Keratinocyte (primary cell): Measurements from ENCODE around the gene AVL9. TPM values are rescaled to one million over a fixed set of nuclear protein-coding genes. Genes with fewer than 3 reads are reported as not detected.

ENCODE experiments used
- DNase-seq: peaks from one replicate; pipeline ENCODE4 v3.0.0-alpha.2; 2011; ENCODE audit warnings: low read depth, missing footprints, low spot score
- FAIRE-seq: peaks from 2 replicates; lab custom pipeline; 2011; peaks lifted over from hg19 to GRCh38; lab: Jason Lieb, UNC
- H2AFZ ChIP-seq: 2 replicates; pipeline ENCODE4 v1.6.0; 2012; ENCODE audit warnings: low read length, control low read depth, inconsistent platforms; ENCODE audit not compliant: control insufficient read depth
- H3K27ac ChIP-seq: 2 replicates; pipeline ENCODE4 v1.5.1; 2011; ENCODE audit warnings: low read length; ENCODE audit not compliant: control insufficient read depth, insufficient read depth
- H3K27me3 ChIP-seq: 3 replicates; pipeline ENCODE4 v1.6.0; 2011; ENCODE audit warnings: low read length; ENCODE audit not compliant: control insufficient read depth, insufficient read depth; ENCODE audit errors: extremely low read depth
- H3K36me3 ChIP-seq, 2 experiments: 2 replicates in 1 of 2; 3 replicates in 1 of 2; pipeline ENCODE4 v1.5.1; 2011; ENCODE audit warnings: low read length in 2 of 2, mild to moderate bottlenecking in 1 of 2; ENCODE audit not compliant: control insufficient read depth in 2 of 2, insufficient read depth in 2 of 2; ENCODE audit errors: extremely low read depth in 1 of 2
- H3K4me1 ChIP-seq: 3 replicates; pipeline ENCODE4 v1.5.1; 2011; ENCODE audit warnings: low read length; ENCODE audit not compliant: control insufficient read depth, insufficient read depth; ENCODE audit errors: extremely low read depth
- H3K4me2 ChIP-seq: 3 replicates; pipeline ENCODE4 v1.6.0; 2011; ENCODE audit warnings: low read depth, low read length; ENCODE audit not compliant: control insufficient read depth, insufficient read depth; ENCODE audit errors: extremely low read depth
- H3K4me3 ChIP-seq, 3 experiments: fragments of 200-600 bp in 1 of 3; sonication (generic) in 1 of 3; 2 replicates in 2 of 3; 3 replicates in 1 of 3; pipeline ENCODE4 v1.5.1; 2011 to 2016; ENCODE audit warnings: low read length in 3 of 3, mild to moderate bottlenecking in 3 of 3, control low read depth in 2 of 3, inconsistent platforms in 1 of 3, low read depth in 1 of 3, mixed read lengths in 1 of 3, mixed run types in 1 of 3, moderate library complexity in 1 of 3; ENCODE audit not compliant: control insufficient read depth in 2 of 3, insufficient read depth in 2 of 3; ENCODE audit errors: extremely low read depth in 1 of 3
- H3K79me2 ChIP-seq: 2 replicates; pipeline ENCODE4 v1.6.0; 2012; ENCODE audit warnings: low read length; ENCODE audit not compliant: control insufficient read depth, insufficient read depth
- H3K9ac ChIP-seq: 3 replicates; pipeline ENCODE4 v1.6.0; 2011; ENCODE audit warnings: low read length; ENCODE audit not compliant: control insufficient read depth, insufficient read depth; ENCODE audit errors: extremely low read depth
- H3K9me1 ChIP-seq: 3 replicates; pipeline ENCODE4 v1.6.0; 2011; ENCODE audit warnings: low read length; ENCODE audit not compliant: control insufficient read depth, insufficient read depth; ENCODE audit errors: extremely low read depth
- H3K9me3 ChIP-seq: 2 replicates; pipeline ENCODE4 v1.5.1; 2012; ENCODE audit warnings: low read depth, low read length; ENCODE audit not compliant: control insufficient read depth
- H4K20me1 ChIP-seq: 3 replicates; pipeline ENCODE4 v1.6.0; 2011; ENCODE audit warnings: low read length; ENCODE audit not compliant: control insufficient read depth, insufficient read depth; ENCODE audit errors: extremely low read depth
- EZH2 ChIP-seq: IDR thresholded peaks from one replicate; pipeline ENCODE4 v1.6.1; 2012; ENCODE audit warnings: inconsistent platforms, mild to moderate bottlenecking, low read length, moderate library complexity
- dilution Hi-C: fragments of 300-500 bp; cut with MboI; formaldehyde crosslinking; loops from one replicate; pipeline ENCODE4 v1.7.0; 2020; ENCODE audit warnings: low sequenced_read_pairs; ENCODE audit not compliant: extremely low pct_ligation_motif_present
- polyA plus RNA-seq, 5 experiments: library from polyadenylated mRNA; depleted of rRNA in 3 of 5; stranded (reverse) in 3 of 5; stranded (forward) in 1 of 5; unstranded in 1 of 5; fragments of >200 nt; gene quantifications; 1 replicate in 1 of 5; 2 replicates in 3 of 5; 3 replicates in 1 of 5; pipeline versions ENCODE4 v1.2.1 to v1.2.3, GENCODE V29; 2011 to 2012; ENCODE audit warnings: missing spikeins in 2 of 5, low read depth in 1 of 5, low replicate concordance in 1 of 5
- TF ChIP-seq, protein P1 (sequence below), 3 experiments: IDR thresholded peaks in 1 of 3; conservative IDR thresholded peaks in 1 of 3; optimal IDR thresholded peaks in 1 of 3; 2 replicates in 2 of 3; 3 replicates in 1 of 3; pipeline versions ENCODE3 to v1.5.1; 2011; ENCODE audit warnings: low read length in 3 of 3, mild to moderate bottlenecking in 3 of 3, moderate library complexity in 2 of 3, control low read depth in 1 of 3, inconsistent platforms in 1 of 3; ENCODE audit not compliant: insufficient read depth in 2 of 3; ENCODE audit errors: extremely low read depth in 1 of 3

Gene AVL9
- polyA plus RNA-seq, 1 donor (not counting 4 experiments of a cell fraction or from before 2014, with no cell fraction given): 22.2 TPM

DNA sequence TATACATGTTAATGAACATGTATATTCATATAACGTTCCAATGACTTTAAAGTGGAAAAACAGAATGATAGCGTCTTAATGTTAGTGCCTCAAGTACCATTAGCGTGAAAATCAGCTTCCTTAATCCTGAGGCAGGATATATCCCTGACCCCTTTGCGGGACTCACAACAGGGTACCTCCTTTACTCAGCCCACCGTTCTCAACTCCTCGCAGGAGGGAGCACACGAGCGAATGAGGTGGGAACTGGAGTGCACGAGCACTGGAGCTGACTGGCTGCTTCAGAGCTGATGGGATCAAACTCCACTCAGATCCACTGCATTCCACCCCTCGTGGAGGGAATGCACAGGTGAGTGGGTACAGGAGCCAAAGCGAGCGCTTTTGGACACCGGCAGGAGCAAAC is 36.1 kb downstream of the AVL9 start:
- FAIRE-seq: no peak

DNA sequence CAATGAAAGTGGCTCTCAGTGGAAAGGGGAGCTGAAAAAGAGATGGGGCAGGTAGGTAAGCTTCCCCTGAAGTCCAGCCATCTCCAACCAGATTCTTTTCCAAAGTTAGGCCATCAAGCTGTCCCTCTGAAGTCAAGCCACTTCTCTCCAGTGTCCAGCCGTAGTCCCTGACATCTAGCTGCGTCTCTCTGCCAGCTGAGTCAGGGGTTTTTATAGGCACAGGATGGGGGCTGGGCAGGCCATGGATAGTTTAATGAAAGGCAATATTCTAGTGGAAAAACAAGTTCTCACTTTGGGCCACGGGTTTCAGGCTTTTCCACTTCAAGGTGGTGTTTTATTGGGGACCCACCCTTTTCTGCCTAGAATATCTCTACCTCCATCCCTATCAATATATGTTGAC is 36.8 kb downstream of the AVL9 start:
- Histone ChIP-seq H3K9me1 (peaks cover 3% of the 10 kb centered on the region), H3K4me1 (peaks cover 8% of the 10 kb centered on the region), H3K27me3 (no peaks in the 10 kb centered on the region), H3K4me3 (no peak overlapping the region), H4K20me1 (peaks cover 6% of the 10 kb centered on the region), H2AFZ (no peak overlapping the region), H3K27ac (no peak overlapping the region), H3K4me2 (no peak overlapping the region), H3K9me3 (no peaks in the 10 kb centered on the region), H3K79me2 (peaks cover 21% of the 10 kb centered on the region), H3K36me3 (peaks cover 2 to 3% of the 10 kb centered on the region in 2 experiments), H3K9ac (no peak overlapping the region)
- DNase-seq (no peak), FAIRE-seq (no peak)
- dilution Hi-C loops: no loop called here
- TF ChIP-seq, protein P1, sequence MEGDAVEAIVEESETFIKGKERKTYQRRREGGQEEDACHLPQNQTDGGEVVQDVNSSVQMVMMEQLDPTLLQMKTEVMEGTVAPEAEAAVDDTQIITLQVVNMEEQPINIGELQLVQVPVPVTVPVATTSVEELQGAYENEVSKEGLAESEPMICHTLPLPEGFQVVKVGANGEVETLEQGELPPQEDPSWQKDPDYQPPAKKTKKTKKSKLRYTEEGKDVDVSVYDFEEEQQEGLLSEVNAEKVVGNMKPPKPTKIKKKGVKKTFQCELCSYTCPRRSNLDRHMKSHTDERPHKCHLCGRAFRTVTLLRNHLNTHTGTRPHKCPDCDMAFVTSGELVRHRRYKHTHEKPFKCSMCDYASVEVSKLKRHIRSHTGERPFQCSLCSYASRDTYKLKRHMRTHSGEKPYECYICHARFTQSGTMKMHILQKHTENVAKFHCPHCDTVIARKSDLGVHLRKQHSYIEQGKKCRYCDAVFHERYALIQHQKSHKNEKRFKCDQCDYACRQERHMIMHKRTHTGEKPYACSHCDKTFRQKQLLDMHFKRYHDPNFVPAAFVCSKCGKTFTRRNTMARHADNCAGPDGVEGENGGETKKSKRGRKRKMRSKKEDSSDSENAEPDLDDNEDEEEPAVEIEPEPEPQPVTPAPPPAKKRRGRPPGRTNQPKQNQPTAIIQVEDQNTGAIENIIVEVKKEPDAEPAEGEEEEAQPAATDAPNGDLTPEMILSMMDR (optimal IDR thresholded peaks at IDR 0.05 in 1 of 3, IDR thresholded peaks at IDR 0.05 in 1 of 3, conservative IDR thresholded peaks at IDR 0.05 in 1 of 3; ENCODE audit: extremely low read depth in 1 of 3, insufficient read depth in 2 of 3, low read length in 3 of 3): no peak
- no peak for TF ChIP-seq EZH2

More for the DNA sequence above, 36.1 kb downstream of the AVL9 start:
- no peak for DNase-seq
- dilution Hi-C loops: no loop called here
- no peaks in the 10 kb centered on the region for H3K9me3 ChIP-seq
- no peak overlapping the region for H3K9ac ChIP-seq
- no peak overlapping the region for H3K4me3 ChIP-seq
- no peak overlapping the region for H2AFZ ChIP-seq
- TF ChIP-seq EZH2: no peak
- TF ChIP-seq, protein P1 (optimal IDR thresholded peaks at IDR 0.05 in 1 of 3, IDR thresholded peaks at IDR 0.05 in 1 of 3, conservative IDR thresholded peaks at IDR 0.05 in 1 of 3; ENCODE audit: extremely low read depth in 1 of 3, insufficient read depth in 2 of 3, low read length in 3 of 3): no peak
- peaks cover 2 to 3% of the 10 kb centered on the region in 2 experiments for H3K36me3 ChIP-seq
- peaks cover 1% of the 10 kb centered on the region for H3K4me1 ChIP-seq
- no peak overlapping the region for H3K4me2 ChIP-seq
- no peaks in the 10 kb centered on the region for H3K27me3 ChIP-seq
- H3K9me1 ChIP-seq: no peaks in the 10 kb centered on the region
- no peak overlapping the region for H3K27ac ChIP-seq
- peaks cover 19% of the 10 kb centered on the region for H3K79me2 ChIP-seq
- no peaks in the 10 kb centered on the region for H4K20me1 ChIP-seq
